HepG2 (cell line): ENCODE data around the gene SLC39A3. TPM values are rescaled to one million over a fixed set of nuclear protein-coding genes. Genes with fewer than 3 reads are reported as not detected.

Experiments used
- ARID5B ChIP-seq: IDR thresholded peaks from 2 replicates; pipeline ENCODE4 v1.4.0; 2020; ENCODE audit warnings: mild to moderate bottlenecking, missing genetic modification reagents
- ATAD3A ChIP-seq: sonication (generic); formaldehyde crosslinking; IDR thresholded peaks from 2 replicates; pipeline ENCODE4 v1.4.0; 2020; ENCODE audit warnings: missing genetic modification reagents
- GATAD1 ChIP-seq: IDR thresholded peaks from 2 replicates; pipeline ENCODE4 v1.6.1; 2016; ENCODE audit warnings: missing genetic modification reagents, missing compliant biosample characterization
- KAT2B ChIP-seq: fragments of 150-350 bp; IDR thresholded peaks from 2 replicates; pipeline ENCODE4 v1.6.1; 2014; ENCODE audit warnings: low read depth, low read length, borderline replicate concordance
- MAFK ChIP-seq, 2 experiments: IDR thresholded peaks in 1 of 2; conservative IDR thresholded peaks in 1 of 2; 2 replicates each; pipeline ENCODE4 v1.6.1; 2011; ENCODE audit warnings: improper control_type of control experiment in 2 of 2, low read length in 2 of 2
- NFE2 ChIP-seq: sonication (generic); formaldehyde crosslinking; IDR thresholded peaks from 2 replicates; pipeline ENCODE4 v1.4.0; 2020; ENCODE audit warnings: missing genetic modification reagents
- NFE2L1 ChIP-seq: sonication (generic); formaldehyde crosslinking; IDR thresholded peaks from 2 replicates; pipeline ENCODE4 v1.4.0; 2020; ENCODE audit warnings: missing genetic modification reagents, mild to moderate bottlenecking, borderline replicate concordance
- PHF8 ChIP-seq: sonication (generic); formaldehyde crosslinking; IDR thresholded peaks from 2 replicates; pipeline ENCODE4 v1.5.0; 2020; ENCODE audit warnings: missing genetic modification reagents
- PLRG1 ChIP-seq: fragments of 450-650 bp; conservative IDR thresholded peaks from 2 replicates; pipeline ENCODE4 v1.6.1; 2016
- TBX3 ChIP-seq: fragments of 450-650 bp; IDR thresholded peaks from 2 replicates; pipeline ENCODE4 v1.6.1; 2017; ENCODE audit warnings: antibody characterized with exemption, mild to moderate bottlenecking, inconsistent platforms, borderline replicate concordance
- TEAD3 ChIP-seq: optimal IDR thresholded peaks from 2 replicates; pipeline ENCODE3; 2016; ENCODE audit warnings: borderline replicate concordance
- YEATS4 ChIP-seq: sonication (generic); formaldehyde crosslinking; IDR thresholded peaks from 2 replicates; pipeline ENCODE4 v1.4.0; 2020; ENCODE audit warnings: missing genetic modification reagents, borderline replicate concordance
- YY1 ChIP-seq: IDR thresholded peaks from 2 replicates; pipeline ENCODE4 v1.6.1; 2011; ENCODE audit warnings: low read length, low read depth, moderate library complexity, mild to moderate bottlenecking; ENCODE audit not compliant: insufficient read depth, insufficient replicate concordance
- ZFYVE20 ChIP-seq: sonication (generic); formaldehyde crosslinking; IDR thresholded peaks from 2 replicates; pipeline ENCODE4 v1.8.0; 2023; ENCODE audit warnings: low read depth, mild to moderate bottlenecking, moderate library complexity, missing genetic modification reagents, borderline replicate concordance
- ZNF275 ChIP-seq: sonication (generic); formaldehyde crosslinking; IDR thresholded peaks from 2 replicates; pipeline ENCODE4 v1.8.0; 2022; ENCODE audit warnings: missing genetic modification reagents, mild to moderate bottlenecking, inconsistent platforms, borderline replicate concordance
- ZNF7 ChIP-seq: IDR thresholded peaks from 2 replicates; pipeline ENCODE4 v1.6.1; 2016; ENCODE audit warnings: missing biosample characterization, missing genetic modification reagents
- ZNF761 ChIP-seq: sonication (generic); formaldehyde crosslinking; conservative IDR thresholded peaks from 2 replicates; pipeline ENCODE4 v1.4.0; 2020; ENCODE audit warnings: mild to moderate bottlenecking, missing genetic modification reagents
- ZNF770 ChIP-seq: sonication (generic); formaldehyde crosslinking; IDR thresholded peaks from 2 replicates; pipeline ENCODE4 v1.5.0; 2020; ENCODE audit warnings: mild to moderate bottlenecking, missing genetic modification reagents
- polyA plus RNA-seq, 8 experiments: library from polyadenylated mRNA; depleted of rRNA in 3 of 8; stranded (reverse) in 7 of 8; unstranded in 1 of 8; fragments of >200 nt; fragmentation: Illumina TruSeq in 4 of 8; extraction: Trizol in 4 of 8; gene quantifications; 2 replicates each; pipeline versions ENCODE4 v1.2.1 to v1.2.3, GENCODE V29; 2011 to 2016; ENCODE audit warnings: low read depth in 4 of 8, missing spikeins in 1 of 8, mixed read lengths in 1 of 8; ENCODE audit not compliant: insufficient read depth in 1 of 8
- total RNA-seq, 5 experiments: library from RNA; depleted of rRNA; stranded (reverse); fragments of >200 nt; fragmentation: Illumina TruSeq; extraction: Trizol; gene quantifications; 2 replicates each; pipeline ENCODE4 v1.2.3, GENCODE V29; 2016; ENCODE audit warnings: low read depth in 1 of 5
- TF ChIP-seq, protein P1 (sequence below): sonication (generic); formaldehyde crosslinking; IDR thresholded peaks from 2 replicates; pipeline ENCODE4 v1.9.0; 2021; ENCODE audit warnings: missing genetic modification reagents, borderline replicate concordance
- TF ChIP-seq, protein P2 (sequence below): IDR thresholded peaks from 2 replicates; pipeline ENCODE4 v1.6.1; 2016; ENCODE audit warnings: mild to moderate bottlenecking

The SLC39A3 gene
- total and polyA plus RNA-seq, 2 of the 13 experiments (the other 11 are each of a cell fraction or from before 2014, with no cell fraction given), result 33.6 to 41.6 TPM

GRCh38 chr19:2739602-2740313, at the start of gene SLC39A3 (continued):
- TF ChIP-seq, protein P1, sequence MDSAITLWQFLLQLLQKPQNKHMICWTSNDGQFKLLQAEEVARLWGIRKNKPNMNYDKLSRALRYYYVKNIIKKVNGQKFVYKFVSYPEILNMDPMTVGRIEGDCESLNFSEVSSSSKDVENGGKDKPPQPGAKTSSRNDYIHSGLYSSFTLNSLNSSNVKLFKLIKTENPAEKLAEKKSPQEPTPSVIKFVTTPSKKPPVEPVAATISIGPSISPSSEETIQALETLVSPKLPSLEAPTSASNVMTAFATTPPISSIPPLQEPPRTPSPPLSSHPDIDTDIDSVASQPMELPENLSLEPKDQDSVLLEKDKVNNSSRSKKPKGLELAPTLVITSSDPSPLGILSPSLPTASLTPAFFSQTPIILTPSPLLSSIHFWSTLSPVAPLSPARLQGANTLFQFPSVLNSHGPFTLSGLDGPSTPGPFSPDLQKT (CRISPR knock-in tag), result peak; percentile 68; the same call in 1 of the 2 replicates
- TF ChIP-seq NFE2L1 (CRISPR knock-in tag) (no peak), ARID5B (peak; percentile 84), TBX3 (no peak), PHF8 (CRISPR knock-in tag) (peak; percentile 66), ATAD3A (CRISPR knock-in tag) (peak; percentile 79; the same call in 1 of the 2 replicates), KAT2B (no peak), TEAD3 (CRISPR knock-in tag) (peak; percentile 83), PLRG1 (no peak), YY1 (peak; percentile 76), NFE2 (CRISPR knock-in tag) (peak; percentile 65), ZNF770 (CRISPR knock-in tag) (peak; percentile 64; the same call in 1 of the 2 replicates), GATAD1 (CRISPR knock-in tag) (peak; percentile 95), ZNF7 (peak; percentile 71), ZNF761 (CRISPR knock-in tag) (peak; percentile 52; the same call in 1 of the 2 replicates), ZFYVE20 (CRISPR knock-in tag) (no peak), ZNF275 (CRISPR knock-in tag) (peak; percentile 30; the same call in 1 of the 2 replicates), YEATS4 (peak; percentile 86; the same call in 1 of the 2 replicates), MAFK (conservative IDR thresholded peaks at IDR 0.05 in 1 of 2, IDR thresholded peaks at IDR 0.05 in 1 of 2; ENCODE audit: low read length in 2 of 2) (no peak)
- TF ChIP-seq, protein P2, sequence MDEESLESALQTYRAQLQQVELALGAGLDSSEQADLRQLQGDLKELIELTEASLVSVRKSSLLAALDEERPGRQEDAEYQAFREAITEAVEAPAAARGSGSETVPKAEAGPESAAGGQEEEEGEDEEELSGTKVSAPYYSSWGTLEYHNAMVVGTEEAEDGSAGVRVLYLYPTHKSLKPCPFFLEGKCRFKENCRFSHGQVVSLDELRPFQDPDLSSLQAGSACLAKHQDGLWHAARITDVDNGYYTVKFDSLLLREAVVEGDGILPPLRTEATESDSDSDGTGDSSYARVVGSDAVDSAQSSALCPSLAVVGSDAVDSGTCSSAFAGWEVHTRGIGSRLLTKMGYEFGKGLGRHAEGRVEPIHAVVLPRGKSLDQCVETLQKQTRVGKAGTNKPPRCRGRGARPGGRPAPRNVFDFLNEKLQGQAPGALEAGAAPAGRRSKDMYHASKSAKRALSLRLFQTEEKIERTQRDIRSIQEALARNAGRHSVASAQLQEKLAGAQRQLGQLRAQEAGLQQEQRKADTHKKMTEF (CRISPR knock-in tag), result peak; percentile 98
